Measurements from ENCODE around the gene RHBDF2.

DNA sequence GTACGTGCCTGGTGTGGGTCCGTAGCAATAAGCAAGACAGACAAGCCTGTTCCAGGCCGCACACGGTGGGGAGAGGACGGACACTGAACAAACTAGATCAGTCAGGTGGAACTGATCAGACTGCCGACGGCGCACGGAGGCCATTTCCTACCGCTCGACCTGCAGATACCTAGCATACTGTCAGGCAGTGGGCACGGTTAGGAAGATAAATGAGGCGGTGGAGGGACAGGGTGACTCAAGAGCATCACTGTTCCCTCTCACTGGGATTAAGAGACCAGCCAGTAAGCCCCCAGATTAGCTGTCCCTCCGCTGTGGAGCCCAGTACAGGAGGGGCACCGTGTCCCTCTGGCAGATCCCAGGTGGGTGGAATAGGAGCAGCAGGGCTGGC is 29.0 kb downstream of the RHBDF2 start:
- TF ChIP-seq CTCF (IDR thresholded peaks at IDR 0.05) (no peak), POLR2A (IDR thresholded peaks at IDR 0.05) (no peak)
